Panc1 (cell line): ENCODE results near the gene DIAPH3.

Source experiments
- CTCF ChIP-seq: fragments of 450-650 bp; IDR thresholded peaks from 2 replicates; pipeline ENCODE4 v1.5.1; 2017; ENCODE audit warnings: mild to moderate bottlenecking
- POLR2AphosphoS5 ChIP-seq: IDR thresholded peaks from 2 replicates; pipeline ENCODE4 v1.6.1; 2012; ENCODE audit warnings: mild to moderate bottlenecking, low read depth, low read length, moderate library complexity
- REST ChIP-seq, 2 experiments: IDR thresholded peaks; 2 replicates each; pipeline ENCODE4 v1.6.1; 2011 to 2012; ENCODE audit warnings: low read depth in 2 of 2, control low read depth in 1 of 2, low read length in 1 of 2, mild to moderate bottlenecking in 1 of 2, moderate library complexity in 1 of 2; ENCODE audit not compliant: insufficient read depth in 1 of 2
- SIN3A ChIP-seq: IDR thresholded peaks from 2 replicates; pipeline ENCODE4 v1.6.1; 2012; ENCODE audit warnings: low read depth, mild to moderate bottlenecking, low read length, moderate library complexity, borderline replicate concordance; ENCODE audit not compliant: insufficient read depth
- TCF7L2 ChIP-seq: IDR thresholded peaks from 2 replicates; pipeline ENCODE4 v1.6.1; 2011; ENCODE audit warnings: mild to moderate bottlenecking, low read depth, low read length, inconsistent platforms

GRCh38 chr13:60164234-60164889 lies 634 bp upstream of the DIAPH3 start:
- TF ChIP-seq CTCF (no peak), POLR2AphosphoS5 (no peak; the same call in 1 of the 2 replicates), REST (IDR thresholded peaks at IDR 0.05; ENCODE audit: insufficient read depth in 1 of 2, low read depth in 2 of 2, low read length in 1 of 2) (no peak), TCF7L2 (no peak), SIN3A (no peak)
